ENCODE results near the gene RMDN2. TPM values are rescaled to one million over a fixed set of nuclear protein-coding genes. Genes with fewer than 3 reads are reported as not detected.

RMDN2 gene
- total and polyA plus RNA-seq, 9 of the 15 experiments (the other 6 are each of a cell fraction or from before 2014, with no cell fraction given), result 1.5 to 4.3 (median 2.3) TPM

- no peak for DNase-seq (ENCODE audit: extremely low read depth in 1 of 4, low spot score in 3 of 4)
- Histone ChIP-seq H3K4me2 (ENCODE audit: insufficient read depth, low read length) (no peak overlapping the region), H3K9ac (ENCODE audit: insufficient read depth in 1 of 2, low read depth in 2 of 2, low read length in 2 of 2) (no peak overlapping the region), H3K9me1 (ENCODE audit: control insufficient read depth, insufficient read depth, low read length) (no peaks in the 10 kb centered on the region), H3K27me3 (ENCODE audit: control insufficient read depth in 2 of 2, insufficient read depth in 2 of 2, low read length in 2 of 2) (peaks cover 8 to 21% of the 10 kb centered on the region in 2 experiments), H3K4me1 (replicated peaks in 1 of 2; ENCODE audit: control insufficient read depth in 2 of 2, insufficient read depth in 2 of 2, low read length in 2 of 2) (no peaks in the 10 kb centered on the region), H3K4me3 (no peak overlapping the region), H3K36me3 (ENCODE audit: control insufficient read depth, insufficient read depth, low read length) (no peaks in the 10 kb centered on the region), H3K9me3 (replicated peaks; ENCODE audit: control insufficient read depth, insufficient read depth, low read depth, low read length) (no peaks in the 10 kb centered on the region), H3K27ac (ENCODE audit: extremely low read depth, low read depth, low read length) (no peak overlapping the region), H4K20me1 (replicated peaks; ENCODE audit: control insufficient read depth, insufficient read depth, low read length) (no peaks in the 10 kb centered on the region; the same call in 1 of the 2 replicates), H3K79me2 (ENCODE audit: control insufficient read depth, insufficient read depth, low read length) (no peaks in the 10 kb centered on the region), H2AFZ (ENCODE audit: low read depth, low read length) (no peak overlapping the region)
- CTCF ChIA-PET (ENCODE audit: low intra/inter-chr PET ratio), result no interaction called here
- no peak for FAIRE-seq
- intact Hi-C loops (cut with micrococcal nuclease), result no loop called here
- POLR2A ChIA-PET, result interaction anchor here (0.6 to 1.3 kb wide), 2 partner anchors 8 to 22 kb away, joined by 3 to 4 read pairs; no protein-coding TSS in a partner anchor
- no peak for ATAC-seq
- no TSS peak for BruUV-seq (replicated peaks)
- in situ Hi-C loops (cut with MboI), result loop anchor here (25.0 kb wide), 1 partner anchor 1098 kb away; no protein-coding TSS in a partner anchor
- 0% methylated on average over 3 of the region's 3 CpGs for WGBS (ENCODE audit: insufficient coverage, low coverage, missing lambda C conversion rate)
- TF ChIP-seq NCOA2 (IDR thresholded peaks at IDR 0.05; ENCODE audit: partially characterized antibody in 2 of 2) (no peak), ZNF764 (CRISPR knock-in tag; IDR thresholded peaks at IDR 0.05; ENCODE audit: low read depth) (no peak), ZKSCAN3 (CRISPR knock-in tag; IDR thresholded peaks at IDR 0.05) (no peak), KDM2B (CRISPR knock-in tag; IDR thresholded peaks at IDR 0.05) (no peak), ZNF408 (CRISPR knock-in tag; IDR thresholded peaks at IDR 0.05; ENCODE audit: low read depth) (no peak), MED1 (CRISPR knock-in tag; IDR thresholded peaks at IDR 0.05; ENCODE audit: borderline replicate concordance) (no peak), ZNF551 (CRISPR knock-in tag; IDR thresholded peaks at IDR 0.05) (no peak), TEAD4 (IDR thresholded peaks at IDR 0.05; ENCODE audit: low read length) (no peak), TEAD4 (CRISPR knock-in tag; IDR thresholded peaks at IDR 0.05; ENCODE audit: borderline replicate concordance) (no peak), STAT5B (CRISPR knock-in tag; IDR thresholded peaks at IDR 0.05) (no peak), SRSF9 (IDR thresholded peaks at IDR 0.05; ENCODE audit: borderline replicate concordance, low read depth, low read length) (no peak)
- TF ChIP-seq, protein P1, sequence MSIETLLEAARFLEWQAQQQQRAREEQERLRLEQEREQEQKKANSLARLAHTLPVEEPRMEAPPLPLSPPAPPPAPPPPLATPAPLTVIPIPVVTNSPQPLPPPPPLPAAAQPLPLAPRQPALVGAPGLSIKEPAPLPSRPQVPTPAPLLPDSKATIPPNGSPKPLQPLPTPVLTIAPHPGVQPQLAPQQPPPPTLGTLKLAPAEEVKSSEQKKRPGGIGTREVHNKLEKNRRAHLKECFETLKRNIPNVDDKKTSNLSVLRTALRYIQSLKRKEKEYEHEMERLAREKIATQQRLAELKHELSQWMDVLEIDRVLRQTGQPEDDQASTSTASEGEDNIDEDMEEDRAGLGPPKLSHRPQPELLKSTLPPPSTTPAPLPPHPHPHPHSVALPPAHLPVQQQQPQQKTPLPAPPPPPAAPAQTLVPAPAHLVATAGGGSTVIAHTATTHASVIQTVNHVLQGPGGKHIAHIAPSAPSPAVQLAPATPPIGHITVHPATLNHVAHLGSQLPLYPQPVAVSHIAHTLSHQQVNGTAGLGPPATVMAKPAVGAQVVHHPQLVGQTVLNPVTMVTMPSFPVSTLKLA (conservative IDR thresholded peaks at IDR 0.05), result no peak
- TF ChIP-seq, protein P2, sequence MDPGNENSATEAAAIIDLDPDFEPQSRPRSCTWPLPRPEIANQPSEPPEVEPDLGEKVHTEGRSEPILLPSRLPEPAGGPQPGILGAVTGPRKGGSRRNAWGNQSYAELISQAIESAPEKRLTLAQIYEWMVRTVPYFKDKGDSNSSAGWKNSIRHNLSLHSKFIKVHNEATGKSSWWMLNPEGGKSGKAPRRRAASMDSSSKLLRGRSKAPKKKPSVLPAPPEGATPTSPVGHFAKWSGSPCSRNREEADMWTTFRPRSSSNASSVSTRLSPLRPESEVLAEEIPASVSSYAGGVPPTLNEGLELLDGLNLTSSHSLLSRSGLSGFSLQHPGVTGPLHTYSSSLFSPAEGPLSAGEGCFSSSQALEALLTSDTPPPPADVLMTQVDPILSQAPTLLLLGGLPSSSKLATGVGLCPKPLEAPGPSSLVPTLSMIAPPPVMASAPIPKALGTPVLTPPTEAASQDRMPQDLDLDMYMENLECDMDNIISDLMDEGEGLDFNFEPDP (CRISPR knock-in tag; IDR thresholded peaks at IDR 0.05), result no peak
Measured at GRCh38 chr2:37885329-37885993, 39.6 kb upstream of the RMDN2 start.

All from K562 (cell line).